ENCODE results near the gene LRRC3. TPM values are rescaled to one million over a fixed set of nuclear protein-coding genes. Genes with fewer than 3 reads are reported as not detected.
"Not testable (repeated sequence)": the region's sequence is repeated elsewhere in the genome, so short reads cannot be mapped to it uniquely, and the experiment has no call there.

Gene LRRC3
- total RNA-seq, 1 experiment from 2014 or later = 1.2 TPM

DNA sequence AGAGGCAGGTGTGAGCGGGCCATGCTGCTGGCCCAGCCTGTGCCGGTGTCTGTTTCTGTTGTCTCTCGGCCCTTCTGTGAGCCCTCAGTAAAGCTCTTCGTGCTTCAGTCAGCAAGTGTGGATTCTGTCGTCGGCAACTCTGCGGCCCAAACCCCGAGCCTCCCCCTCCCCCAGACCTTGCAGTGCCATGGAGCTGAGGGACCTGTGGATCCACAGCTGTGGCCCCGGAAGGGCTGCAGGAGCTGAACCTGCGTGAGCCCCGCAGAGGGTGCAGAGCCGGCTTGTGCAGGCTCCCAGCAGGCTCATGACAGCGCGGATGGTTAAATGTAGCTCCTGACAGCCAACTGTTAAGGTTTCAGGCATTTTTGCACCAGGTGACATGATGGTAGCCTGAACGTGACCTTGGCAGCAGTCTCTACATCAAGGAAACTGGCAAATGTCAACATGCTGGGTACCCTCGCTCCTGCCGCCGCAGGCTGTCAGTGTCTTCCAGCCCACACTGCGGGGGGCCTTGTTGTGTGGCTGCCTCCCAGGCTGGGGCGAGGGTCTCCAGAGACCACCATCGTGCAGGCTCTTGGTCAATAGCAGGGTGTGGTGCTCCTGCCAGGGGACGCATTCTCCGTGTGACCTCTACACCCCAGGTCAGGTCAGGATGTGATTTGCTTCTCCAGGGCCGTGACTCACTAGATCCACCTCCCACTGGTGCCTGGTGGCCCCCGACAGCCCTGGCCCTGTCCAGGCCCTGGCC is 7.0 kb downstream of the LRRC3 start:
- H3K9me3 ChIP-seq = no peaks in the 10 kb centered on the region
- no peak for DNase-seq
- H3K27me3 ChIP-seq = no peaks in the 10 kb centered on the region
- no peak overlapping the region for H3K4me3 ChIP-seq
- H3K36me3 ChIP-seq = no peaks in the 10 kb centered on the region

DNA sequence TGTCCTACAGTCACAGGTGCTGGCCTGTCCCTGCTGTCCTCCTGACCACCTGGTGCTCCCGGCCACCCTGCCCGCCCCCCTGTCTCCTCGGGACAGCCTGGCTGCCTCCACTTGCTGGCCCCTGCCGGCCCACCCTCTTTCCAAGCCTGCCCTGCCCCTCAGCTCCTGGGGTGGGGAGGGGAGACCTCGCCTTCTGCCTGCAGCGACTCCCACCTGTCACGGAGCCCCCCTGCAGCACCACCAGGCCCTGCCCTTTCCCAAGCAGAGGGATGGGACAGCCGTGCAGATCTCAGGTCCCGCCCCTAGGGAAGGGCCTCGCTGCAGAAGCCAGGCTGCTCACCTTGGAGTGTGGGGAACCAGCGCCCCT is 7.5 kb downstream of the LRRC3 start:
- H3K36me3 ChIP-seq = no peaks in the 10 kb centered on the region
- DNase-seq = no peak
- no peak overlapping the region for H3K4me3 ChIP-seq
- no peaks in the 10 kb centered on the region for H3K9me3 ChIP-seq
- no peaks in the 10 kb centered on the region for H3K27me3 ChIP-seq

DNA sequence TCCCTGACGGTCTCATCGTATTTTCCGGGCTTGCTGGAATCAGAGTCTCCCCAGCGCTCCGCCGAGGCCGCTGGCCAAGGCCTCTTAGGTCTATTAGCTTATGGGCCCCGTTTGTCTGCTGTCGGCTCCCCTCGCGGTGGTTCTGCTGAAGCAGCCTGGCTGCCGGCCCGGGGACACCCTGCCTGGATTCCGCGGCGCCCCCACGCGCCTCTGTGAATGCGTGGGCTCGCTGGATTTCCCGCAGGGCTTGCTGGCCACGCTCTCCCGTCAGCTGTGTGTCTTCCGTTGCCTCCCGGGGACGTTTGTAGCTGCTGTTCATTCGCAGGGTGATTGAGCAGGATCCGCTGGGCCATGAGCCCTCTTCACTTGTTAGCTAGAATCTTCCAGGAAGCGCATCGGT is 8.4 kb downstream of the LRRC3 start:
- Histone ChIP-seq H3K4me3 (no peak overlapping the region), H3K27me3 (no peaks in the 10 kb centered on the region), H3K9me3 (no peaks in the 10 kb centered on the region), H3K36me3 (no peaks in the 10 kb centered on the region)
- no peak for DNase-seq

DNA sequence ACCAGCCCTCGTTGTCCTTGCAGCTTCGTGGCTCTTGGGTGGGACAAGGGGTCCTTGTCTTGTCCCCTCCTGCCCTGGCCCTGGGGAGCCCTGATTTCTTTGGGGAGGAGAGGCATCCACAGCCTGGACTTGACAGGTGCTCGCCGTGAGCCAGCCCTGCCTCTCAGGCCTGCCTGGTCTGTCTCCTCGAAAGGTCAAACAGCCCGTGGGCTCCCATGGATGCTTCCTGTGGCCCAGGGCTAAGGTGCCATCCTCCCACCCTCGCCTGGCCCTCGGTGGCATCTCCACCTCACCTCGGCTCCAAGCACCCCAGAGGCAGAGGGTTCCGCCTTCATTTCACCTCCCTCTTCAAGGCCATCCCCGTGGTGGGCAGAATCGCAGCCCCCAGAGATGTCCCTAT is 9.0 kb downstream of the LRRC3 start:
- no peaks in the 10 kb centered on the region for H3K36me3 ChIP-seq
- H3K27me3 ChIP-seq = no peaks in the 10 kb centered on the region
- DNase-seq = no peak
- H3K4me3 ChIP-seq = no peak overlapping the region
- no peaks in the 10 kb centered on the region for H3K9me3 ChIP-seq

DNA sequence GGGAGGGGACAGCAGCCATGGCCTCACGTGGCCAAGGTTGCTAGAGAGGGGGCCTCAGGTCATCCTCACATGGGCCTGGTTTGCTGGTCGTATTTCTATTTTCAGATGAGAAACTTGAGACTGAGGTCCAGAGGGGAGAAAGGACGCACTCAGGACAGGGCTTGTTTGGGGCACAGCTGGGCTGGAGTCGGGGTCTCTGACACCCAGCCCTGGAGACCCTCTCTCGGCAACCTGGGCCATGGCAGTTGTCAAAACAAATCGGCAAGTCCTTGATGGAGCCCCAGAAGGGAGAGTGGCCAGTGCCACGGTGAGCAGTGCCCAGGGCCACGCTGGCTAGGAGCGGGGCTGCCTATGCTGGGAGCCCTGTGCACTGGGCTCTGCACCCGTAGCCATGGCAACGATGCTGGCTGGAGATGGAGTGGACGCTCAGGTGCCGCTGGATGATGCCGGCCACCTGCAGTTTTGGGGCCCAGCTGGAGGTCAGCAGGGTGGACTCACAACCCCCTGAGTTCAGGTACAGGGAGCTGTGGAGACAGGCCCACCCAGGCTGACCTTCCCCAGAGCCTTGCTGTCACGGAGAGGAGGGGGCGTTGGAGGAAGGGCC is 11.1 kb downstream of the LRRC3 start:
- H3K9me3 ChIP-seq = no peaks in the 10 kb centered on the region
- no peaks in the 10 kb centered on the region for H3K36me3 ChIP-seq
- peaks cover 3% of the 10 kb centered on the region; the same call in 1 of the 2 replicates for H3K27me3 ChIP-seq
- H3K4me3 ChIP-seq = no peak overlapping the region
- DNase-seq = no peak

DNA sequence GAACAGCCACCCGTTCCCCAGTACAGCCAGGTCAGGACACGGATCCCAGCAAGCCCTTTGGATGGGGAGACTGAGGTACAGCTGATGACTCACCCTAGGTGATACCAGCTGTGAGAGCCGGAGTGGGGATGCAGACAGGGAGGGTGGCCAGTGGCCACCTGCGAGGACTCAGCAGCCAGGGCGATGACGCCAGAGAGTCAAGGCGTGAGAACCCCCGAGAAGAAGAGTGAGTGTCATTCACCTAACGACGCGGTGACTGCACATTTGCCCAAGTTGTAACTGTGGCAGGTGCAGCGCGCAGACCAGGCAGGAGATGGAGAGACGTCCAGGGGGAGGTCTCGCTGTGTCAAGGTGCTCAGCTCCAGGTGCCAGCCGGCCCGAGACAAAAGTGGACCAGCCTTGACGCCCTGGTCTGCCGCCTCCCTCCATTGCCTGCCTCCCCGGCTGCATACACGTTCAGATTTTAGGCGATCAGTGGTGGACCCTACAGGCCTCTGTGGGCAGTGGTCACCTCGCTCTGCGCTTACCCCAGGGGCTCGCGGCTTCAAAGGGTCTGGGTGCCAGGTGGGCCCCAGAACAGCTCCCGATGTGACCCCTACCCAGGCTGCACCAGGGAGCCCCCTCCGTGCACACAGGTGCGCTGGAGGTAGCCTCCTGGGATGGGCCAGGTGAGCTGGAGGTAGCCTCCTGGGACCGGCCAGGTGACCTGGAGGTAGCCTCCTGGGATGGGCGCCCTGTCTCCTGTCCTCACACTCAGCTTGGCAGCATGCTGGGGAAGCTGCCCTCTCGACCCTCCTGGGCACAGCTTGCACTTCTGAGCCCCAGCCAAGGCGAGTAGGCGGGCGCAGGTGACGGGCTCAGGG is 11.9 kb downstream of the LRRC3 start:
- no peak for DNase-seq
- no peaks in the 10 kb centered on the region for H3K9me3 ChIP-seq
- H3K36me3 ChIP-seq = no peaks in the 10 kb centered on the region
- peaks cover 7% of the 10 kb centered on the region; the same call in 1 of the 2 replicates for H3K27me3 ChIP-seq
- H3K4me3 ChIP-seq = no peak overlapping the region

DNA sequence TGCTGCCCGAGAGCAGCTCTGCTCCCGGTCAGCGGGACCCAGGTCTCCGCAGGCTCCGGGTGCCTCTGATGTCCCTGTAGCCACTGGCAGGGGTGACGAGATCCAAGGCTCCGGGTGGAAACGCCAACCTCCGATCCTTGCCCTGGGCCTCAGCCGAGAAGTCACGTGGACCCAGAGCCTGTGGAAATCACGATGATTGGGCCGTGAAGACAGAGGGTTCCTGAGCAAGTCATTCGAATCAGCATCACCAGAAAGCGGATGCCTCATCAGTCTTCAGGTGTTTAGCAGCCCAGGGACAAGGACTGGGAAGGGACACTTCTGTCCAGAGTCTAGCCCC is 12.5 kb downstream of the LRRC3 start:
- Histone ChIP-seq H3K4me3 (no peak overlapping the region), H3K27me3 (peaks cover 7% of the 10 kb centered on the region; the same call in 1 of the 2 replicates), H3K9me3 (no peaks in the 10 kb centered on the region), H3K36me3 (no peaks in the 10 kb centered on the region)
- DNase-seq = no peak

DNA sequence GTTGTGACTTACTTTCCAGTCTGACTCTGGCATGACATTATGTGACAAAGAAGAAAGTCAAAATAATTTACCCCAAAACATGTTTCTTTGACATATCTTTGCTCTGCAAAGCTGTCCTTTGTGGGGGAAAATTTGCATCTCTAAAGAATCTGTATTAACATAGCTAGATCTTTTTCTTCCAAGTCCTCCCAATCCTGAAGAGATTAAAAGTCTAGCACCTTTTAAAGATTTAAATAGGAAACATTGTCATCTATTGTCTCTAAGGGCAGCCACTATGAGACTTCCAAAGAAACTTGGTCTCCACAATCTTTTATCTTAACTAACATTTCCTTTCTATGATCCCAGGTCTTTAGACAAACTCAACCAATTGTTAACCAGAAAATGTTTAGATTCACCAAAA is 16.0 kb downstream of the LRRC3 start:
- no peak overlapping the region for H3K4me3 ChIP-seq
- no peak for DNase-seq
- no peaks in the 10 kb centered on the region for H3K36me3 ChIP-seq
- peaks cover 11% of the 10 kb centered on the region for H3K27me3 ChIP-seq
- H3K9me3 ChIP-seq = no peaks in the 10 kb centered on the region

DNA sequence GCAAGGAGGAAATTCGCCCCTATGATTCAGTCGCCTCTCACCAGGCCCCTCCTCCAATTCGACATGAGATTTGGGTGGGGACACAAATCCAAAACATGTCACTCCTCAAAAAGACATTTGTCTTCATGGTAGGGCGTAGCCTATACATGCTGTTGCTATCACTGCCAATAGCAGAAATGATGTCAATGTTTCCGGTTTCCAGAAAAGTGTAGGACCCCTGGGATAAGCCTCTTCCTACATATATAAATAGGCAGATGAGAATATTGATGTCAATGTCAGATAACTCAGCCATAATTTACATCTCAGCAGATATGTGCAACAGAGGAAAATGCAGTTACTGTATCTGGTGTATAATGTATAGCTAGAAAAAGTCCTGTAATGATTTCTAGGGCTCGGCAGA is 16.7 kb downstream of the LRRC3 start:
- H3K36me3 ChIP-seq = no peaks in the 10 kb centered on the region
- H3K27me3 ChIP-seq = peaks cover 11% of the 10 kb centered on the region
- DNase-seq = no peak
- H3K9me3 ChIP-seq = no peaks in the 10 kb centered on the region
- no peak overlapping the region for H3K4me3 ChIP-seq

DNA sequence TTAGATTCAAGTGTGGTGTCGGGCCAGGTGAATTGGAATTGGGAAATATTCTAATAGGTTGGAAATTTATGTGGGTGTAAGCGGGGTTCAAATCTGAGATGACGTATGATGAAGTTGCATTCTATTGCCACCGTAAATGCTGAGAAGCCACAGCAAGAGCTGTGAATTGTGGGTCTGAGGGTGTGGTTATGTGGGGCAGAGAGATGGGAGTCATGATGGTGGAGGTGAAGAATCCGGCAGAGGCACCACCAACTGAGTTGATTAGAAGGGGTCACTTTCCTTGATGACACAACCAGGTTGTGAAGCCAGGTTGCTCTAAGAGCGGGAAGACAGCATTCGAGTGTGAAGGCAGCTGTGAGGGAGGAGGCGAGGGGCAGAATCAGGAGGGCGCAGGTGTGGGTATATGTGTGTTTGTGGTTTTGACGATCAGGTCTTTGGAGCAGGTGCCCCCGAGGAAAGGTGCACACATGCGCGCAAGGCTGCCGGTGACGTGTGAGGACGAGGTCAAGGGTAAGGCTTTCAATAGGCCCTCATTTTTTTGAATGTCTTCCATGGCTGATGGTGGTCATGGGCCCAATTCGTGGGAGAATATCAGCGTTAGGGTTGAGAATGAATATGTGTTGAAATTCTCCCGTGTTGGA is 18.7 kb downstream of the LRRC3 start:
- Histone ChIP-seq H3K4me3 (no peak overlapping the region), H3K27me3 (peaks cover 11% of the 10 kb centered on the region), H3K36me3 (no peaks in the 10 kb centered on the region), H3K9me3 (no peaks in the 10 kb centered on the region)
- DNase-seq = no peak

DNA sequence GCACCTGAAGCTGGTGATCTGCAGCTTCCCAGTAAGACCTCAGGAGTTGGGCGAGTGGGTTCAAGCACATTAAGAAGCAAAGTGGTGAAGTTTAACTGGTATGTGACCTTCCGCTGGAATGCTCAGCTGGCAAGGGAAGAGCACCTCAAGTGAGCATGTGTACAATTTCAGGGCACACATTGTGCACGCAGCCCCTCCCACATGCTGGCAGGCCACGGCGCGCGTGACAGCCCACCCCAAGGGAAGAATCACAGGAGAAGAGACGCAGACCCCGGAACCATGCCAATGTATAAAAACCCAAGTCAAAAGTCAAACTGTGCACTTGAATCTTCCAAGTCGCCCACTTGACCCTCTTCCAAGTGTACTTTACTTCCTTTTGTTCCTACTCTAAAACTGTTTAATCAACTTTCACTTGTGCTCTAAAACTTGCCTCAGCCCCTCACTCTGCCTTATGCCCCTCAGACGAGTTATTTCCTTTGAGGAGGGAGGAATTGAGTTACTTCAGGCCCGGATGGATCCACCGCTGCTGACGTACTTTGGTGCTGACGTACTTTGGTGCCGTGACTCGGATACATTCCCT is 20.0 kb downstream of the LRRC3 start:
- Histone ChIP-seq H3K36me3 (no peaks in the 10 kb centered on the region), H3K27me3 (peaks cover 11% of the 10 kb centered on the region), H3K4me3 (no peak overlapping the region), H3K9me3 (no peaks in the 10 kb centered on the region)
- DNase-seq = no peak

DNA sequence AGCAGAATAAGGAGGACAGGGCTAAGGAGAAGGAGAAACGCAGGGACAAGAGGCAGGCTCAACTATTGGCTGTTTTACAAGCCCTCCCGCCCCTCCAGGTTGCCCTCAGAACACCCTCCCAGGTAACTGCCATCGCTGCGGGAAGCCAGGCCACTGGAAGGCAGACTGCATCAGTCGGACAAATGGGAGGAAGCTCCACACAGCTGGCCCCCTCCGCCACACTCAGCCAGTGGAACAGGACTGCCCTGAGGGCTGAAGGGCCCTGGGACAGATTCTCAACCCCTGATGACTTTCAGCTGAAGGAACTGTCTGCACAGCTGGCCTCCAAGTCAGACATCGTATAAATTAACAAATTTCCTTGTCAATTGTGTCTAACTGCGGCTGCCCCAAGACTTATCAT is 21.8 kb downstream of the LRRC3 start:
- no peak for DNase-seq

DNA sequence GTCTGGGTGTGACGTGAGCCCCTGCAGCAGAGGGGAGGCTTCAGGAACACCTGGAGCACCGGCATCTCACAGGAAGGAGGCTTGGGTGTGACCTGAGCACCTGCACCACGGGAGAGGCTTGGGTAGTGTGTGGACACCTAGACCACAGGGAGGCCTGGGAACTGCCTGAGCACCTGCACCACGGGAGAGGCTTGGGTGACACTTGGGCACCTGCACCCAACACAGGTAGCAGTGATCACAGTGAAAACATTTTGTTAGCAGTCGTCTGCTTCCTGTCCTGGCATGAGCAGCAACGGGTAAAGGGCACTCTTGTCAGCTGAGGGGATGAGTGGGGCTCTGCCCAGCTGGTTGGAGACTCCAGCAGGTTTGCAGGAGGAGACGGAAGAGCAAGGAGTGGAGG is 22.4 kb downstream of the LRRC3 start:
- Histone ChIP-seq H3K4me3 (no peak overlapping the region), H3K27me3 (peaks cover 4% of the 10 kb centered on the region), H3K36me3 (no peaks in the 10 kb centered on the region), H3K9me3 (no peaks in the 10 kb centered on the region)
- DNase-seq = no peak

More for the DNA sequence above, 21.8 kb downstream of the LRRC3 start:
- Histone ChIP-seq H3K36me3 (no peaks in the 10 kb centered on the region), H3K4me3 (no peak overlapping the region), H3K27me3 (peaks cover 4% of the 10 kb centered on the region), H3K9me3 (no peaks in the 10 kb centered on the region)

DNA sequence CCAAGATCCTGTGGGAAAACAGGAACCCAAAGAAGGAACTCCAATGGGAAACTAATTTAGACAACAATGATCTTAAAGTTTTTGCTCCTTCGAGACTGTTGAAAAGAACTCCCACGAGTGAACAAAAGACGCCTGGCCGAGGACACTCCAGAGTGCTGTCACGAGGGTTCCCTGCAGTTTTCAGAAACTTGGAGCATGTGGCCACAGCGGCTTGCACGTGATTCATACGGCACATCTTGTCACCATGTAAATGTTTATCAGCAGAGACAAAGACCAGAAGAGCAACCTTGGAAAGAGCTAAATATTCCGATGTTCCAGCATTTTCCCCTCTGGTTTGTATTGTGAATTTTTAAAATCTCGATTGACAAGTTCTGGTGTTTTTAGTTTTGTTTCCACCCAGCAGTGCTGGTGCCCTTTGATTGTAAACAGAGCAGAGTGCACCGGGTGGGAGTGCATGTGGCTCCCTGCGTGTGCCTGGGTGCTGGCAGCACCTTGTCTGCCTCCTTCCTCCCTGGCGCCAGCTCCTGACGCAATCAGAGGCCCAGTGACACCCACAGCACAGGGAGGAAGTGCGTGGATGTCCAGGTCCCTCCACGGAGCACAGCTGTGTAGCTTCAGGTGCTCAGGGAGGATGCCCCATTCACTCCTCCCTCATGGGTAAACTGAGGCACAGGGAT is 23.0 kb downstream of the LRRC3 start:
- H3K36me3 ChIP-seq = no peaks in the 10 kb centered on the region
- peaks cover 4% of the 10 kb centered on the region for H3K27me3 ChIP-seq
- no peaks in the 10 kb centered on the region for H3K9me3 ChIP-seq
- DNase-seq = no peak
- no peak overlapping the region for H3K4me3 ChIP-seq

DNA sequence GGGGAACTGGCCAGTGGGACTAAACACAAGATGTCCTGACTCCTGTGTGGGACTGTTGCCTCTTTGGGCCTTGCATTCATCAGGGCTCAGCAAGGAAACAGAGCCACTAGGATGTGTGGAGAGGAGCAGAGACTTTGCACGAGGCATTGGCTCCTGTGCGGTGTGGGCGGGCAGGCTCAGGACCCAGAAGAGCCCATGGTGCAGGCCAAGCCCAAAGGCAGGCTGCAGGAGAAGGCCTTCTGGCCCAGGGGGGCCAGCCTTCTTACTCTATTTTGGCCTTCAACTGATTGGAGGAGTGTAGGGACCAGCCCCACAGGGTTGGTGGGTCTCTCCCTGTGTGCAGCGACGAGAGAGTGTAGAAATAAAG is 23.5 kb downstream of the LRRC3 start:
- DNase-seq = no peak
- Histone ChIP-seq H3K36me3 (no peaks in the 10 kb centered on the region), H3K9me3 (no peaks in the 10 kb centered on the region), H3K27me3 (peaks cover under 1% of the 10 kb centered on the region), H3K4me3 (no peak overlapping the region)

DNA sequence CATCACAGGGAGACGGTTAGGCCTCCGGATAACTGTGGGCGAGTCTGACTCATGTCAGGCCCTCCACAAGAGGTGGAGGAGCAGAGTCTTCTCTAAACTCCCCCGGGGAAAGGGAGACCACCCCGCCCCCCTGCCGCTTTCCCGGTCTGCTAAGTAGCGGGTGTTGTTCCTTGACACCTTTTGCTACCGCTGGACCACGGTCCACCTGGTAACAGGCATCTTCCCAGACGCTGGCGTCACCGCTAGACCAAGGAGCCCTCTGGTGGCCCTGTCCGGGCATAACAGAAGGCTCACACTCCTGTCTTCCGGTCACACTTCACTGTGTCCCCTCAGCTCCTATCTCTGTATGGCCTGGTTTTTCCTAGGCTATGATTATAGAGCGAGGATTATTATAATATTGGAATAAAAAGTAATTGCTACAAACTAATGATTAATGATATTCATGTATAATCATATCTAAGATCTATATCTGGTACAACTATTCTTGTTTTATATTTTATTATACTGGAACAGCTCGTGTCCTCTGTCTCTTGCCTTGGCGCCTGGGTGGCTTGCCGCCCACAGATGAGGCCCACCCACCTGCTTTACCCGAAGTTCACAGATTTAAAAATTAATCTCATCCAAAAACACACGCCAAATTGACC is 24.4 kb downstream of the LRRC3 start:
- H3K9me3 ChIP-seq, H3K27me3 ChIP-seq, H3K4me3 ChIP-seq, H3K36me3 ChIP-seq: not testable (repeated sequence)
- DNase-seq = peak; percentile 34

Measured in MG63 (cell line).